Measurements from ENCODE around the gene ACACB. TPM values are rescaled to one million over a fixed set of nuclear protein-coding genes. Genes with fewer than 3 reads are reported as not detected.

The ACACB gene
- total RNA-seq, 1 donor from 2014 or later: 4.4 TPM

GRCh38 chr12:109278912-109279311 lies 162.5 kb downstream of the ACACB start:
- no peaks in the 10 kb centered on the region for H3K27me3 Mint-ChIP-seq (ENCODE audit: unreplicated experiment)
- DNase-seq (ENCODE audit: extremely low spot score, unreplicated experiment): no peak
- H3K36me3 Mint-ChIP-seq (ENCODE audit: unreplicated experiment): no peaks in the 10 kb centered on the region
- H3K4me3 Mint-ChIP-seq (ENCODE audit: unreplicated experiment): no peak overlapping the region
- no peaks in the 10 kb centered on the region for H3K9me3 Mint-ChIP-seq (ENCODE audit: unreplicated experiment)
- H3K27ac Mint-ChIP-seq (ENCODE audit: unreplicated experiment): no peak overlapping the region
- H3K4me1 Mint-ChIP-seq (ENCODE audit: unreplicated experiment): peaks cover 2% of the 10 kb centered on the region
- no peak for TF ChIP-seq CTCF (IDR thresholded peaks at IDR 0.05)

- DNase-seq (ENCODE audit: extremely low spot score, unreplicated experiment): no peak
- H3K4me3 Mint-ChIP-seq (ENCODE audit: unreplicated experiment): no peak overlapping the region
- no peaks in the 10 kb centered on the region for H3K36me3 Mint-ChIP-seq (ENCODE audit: unreplicated experiment)
- H3K27ac Mint-ChIP-seq (ENCODE audit: unreplicated experiment): no peak overlapping the region
- H3K9me3 Mint-ChIP-seq (ENCODE audit: unreplicated experiment): no peaks in the 10 kb centered on the region
- peaks cover 3% of the 10 kb centered on the region for H3K4me1 Mint-ChIP-seq (ENCODE audit: unreplicated experiment)
- TF ChIP-seq CTCF (IDR thresholded peaks at IDR 0.05): no peak
- H3K27me3 Mint-ChIP-seq (ENCODE audit: unreplicated experiment): no peaks in the 10 kb centered on the region
Measured at GRCh38 chr12:109279525-109279924, 163.1 kb downstream of the ACACB start.

- Mint-ChIP-seq H3K4me1 (ENCODE audit: unreplicated experiment) (peaks cover 3% of the 10 kb centered on the region), H3K27ac (ENCODE audit: unreplicated experiment) (no peak overlapping the region), H3K4me3 (ENCODE audit: unreplicated experiment) (no peak overlapping the region), H3K36me3 (ENCODE audit: unreplicated experiment) (no peaks in the 10 kb centered on the region), H3K27me3 (ENCODE audit: unreplicated experiment) (no peaks in the 10 kb centered on the region), H3K9me3 (ENCODE audit: unreplicated experiment) (no peaks in the 10 kb centered on the region)
- DNase-seq (ENCODE audit: extremely low spot score, unreplicated experiment): no peak
- TF ChIP-seq CTCF (IDR thresholded peaks at IDR 0.05): no peak
Measured at GRCh38 chr12:109281452-109281851, 165.1 kb downstream of the ACACB start.

DNA sequence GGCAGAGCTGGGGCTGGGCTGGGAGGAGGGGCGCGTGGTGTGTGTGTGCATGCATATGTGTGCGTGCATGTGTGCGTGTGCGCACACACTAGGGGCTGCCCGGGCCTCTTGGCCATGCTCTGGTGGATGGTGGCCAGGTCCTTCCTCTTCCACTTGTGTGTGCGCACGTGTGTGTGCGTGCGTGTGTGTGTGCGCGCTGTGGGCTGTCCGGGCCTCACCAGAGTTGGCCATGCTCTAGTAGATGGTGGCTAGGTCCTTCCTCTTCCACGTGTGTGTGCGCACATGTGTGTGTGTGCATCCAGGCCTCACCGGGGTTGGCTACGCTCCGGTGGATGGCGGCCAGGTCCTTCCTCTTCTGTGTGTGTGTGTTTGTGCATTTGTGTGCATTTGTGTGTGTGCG lies 168.0 kb downstream of the ACACB start:
- H3K9me3 Mint-ChIP-seq (ENCODE audit: unreplicated experiment): no peaks in the 10 kb centered on the region
- no peak overlapping the region for H3K4me3 Mint-ChIP-seq (ENCODE audit: unreplicated experiment)
- peaks cover 3% of the 10 kb centered on the region for H3K4me1 Mint-ChIP-seq (ENCODE audit: unreplicated experiment)
- DNase-seq (ENCODE audit: extremely low spot score, unreplicated experiment): no peak
- no peak overlapping the region for H3K27ac Mint-ChIP-seq (ENCODE audit: unreplicated experiment)
- no peaks in the 10 kb centered on the region for H3K27me3 Mint-ChIP-seq (ENCODE audit: unreplicated experiment)
- H3K36me3 Mint-ChIP-seq (ENCODE audit: unreplicated experiment): no peaks in the 10 kb centered on the region
- TF ChIP-seq CTCF (IDR thresholded peaks at IDR 0.05): no peak

DNA sequence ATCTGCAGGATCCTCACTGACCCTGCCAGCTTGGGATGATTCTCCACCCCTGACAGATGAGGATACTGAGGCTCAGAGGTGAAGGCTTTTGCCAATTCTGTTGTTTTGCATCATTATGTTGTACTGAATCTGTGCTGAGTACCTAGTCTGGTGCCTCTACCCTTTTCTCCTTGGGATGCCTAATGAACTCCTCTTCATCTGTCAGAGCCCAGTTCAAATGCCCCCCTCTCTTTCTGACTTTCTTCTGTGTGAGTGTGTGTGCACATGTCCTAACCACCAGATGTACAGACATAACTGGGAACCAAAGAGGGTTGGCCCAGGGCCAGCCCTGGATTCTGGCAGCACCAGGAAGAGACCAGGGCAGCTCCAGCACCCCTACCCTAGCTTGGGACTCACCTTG lies 169.9 kb downstream of the ACACB start:
- DNase-seq (ENCODE audit: extremely low spot score, unreplicated experiment): no peak
- H3K27me3 Mint-ChIP-seq (ENCODE audit: unreplicated experiment): no peaks in the 10 kb centered on the region
- no peaks in the 10 kb centered on the region for H3K9me3 Mint-ChIP-seq (ENCODE audit: unreplicated experiment)
- peaks cover 3% of the 10 kb centered on the region for H3K4me1 Mint-ChIP-seq (ENCODE audit: unreplicated experiment)
- no peaks in the 10 kb centered on the region for H3K36me3 Mint-ChIP-seq (ENCODE audit: unreplicated experiment)
- H3K27ac Mint-ChIP-seq (ENCODE audit: unreplicated experiment): no peak overlapping the region
- no peak overlapping the region for H3K4me3 Mint-ChIP-seq (ENCODE audit: unreplicated experiment)
- TF ChIP-seq CTCF (IDR thresholded peaks at IDR 0.05): no peak
